HL-60 (cell line): ENCODE measurements around the gene TEX35.

ENCODE experiments used
- DNase-seq, 2 experiments: peaks; one replicate each; pipeline ENCODE4 v3.0.0-alpha.2; 2010 to 2020; ENCODE audit warnings: low read depth in 1 of 2, low spot score in 1 of 2
- H3K27ac ChIP-seq: fragments of 250-450 bp; sonication (Bioruptor Pico); replicated peaks from 2 replicates; pipeline ENCODE4 v1.5.1; 2020; ENCODE audit warnings: mild to moderate bottlenecking, moderate library complexity
- H3K27me3 ChIP-seq: fragments of 250-450 bp; sonication (Bioruptor Pico); 2 replicates; pipeline ENCODE4 v1.5.1; 2021; ENCODE audit warnings: mild to moderate bottlenecking, moderate library complexity; ENCODE audit not compliant: insufficient read depth, poor library complexity, severe bottlenecking
- H3K4me3 ChIP-seq: replicated peaks from 2 replicates; pipeline ENCODE4 v1.5.1; 2011; ENCODE audit warnings: mild to moderate bottlenecking, control low read depth, low read length; ENCODE audit not compliant: insufficient read depth
- CTCF ChIP-seq: IDR thresholded peaks from one replicate; pipeline ENCODE4 v1.5.1; 2011; ENCODE audit warnings: low read length, control low read depth, inconsistent platforms; ENCODE audit not compliant: insufficient read depth
- GABPA ChIP-seq: IDR thresholded peaks from 2 replicates; pipeline ENCODE4 v1.6.1; 2012; ENCODE audit warnings: low read depth
- POLR2AphosphoS5 ChIP-seq: IDR thresholded peaks from 2 replicates; pipeline ENCODE4 v1.6.1; 2012; ENCODE audit warnings: low read depth
- REST ChIP-seq: IDR thresholded peaks from 2 replicates; pipeline ENCODE4 v1.6.1; 2012; ENCODE audit warnings: low read depth; ENCODE audit not compliant: insufficient replicate concordance
- SPI1 ChIP-seq: IDR thresholded peaks from 2 replicates; pipeline ENCODE4 v1.6.1; 2012; ENCODE audit warnings: low read depth, mild to moderate bottlenecking, borderline replicate concordance

Gene TEX35

GRCh38 chr1:178564783-178565180 lies 51.9 kb downstream of the TEX35 start:
- no peak overlapping the region for H3K27ac ChIP-seq
- TF ChIP-seq SPI1 = no peak
- TF ChIP-seq REST = no peak
- no peak for TF ChIP-seq CTCF
- no peak for TF ChIP-seq GABPA
- TF ChIP-seq POLR2AphosphoS5 = no peak
- H3K27me3 ChIP-seq = no peaks in the 10 kb centered on the region
- H3K4me3 ChIP-seq = no peak overlapping the region
- no peak for DNase-seq

GRCh38 chr1:178565586-178565985 lies 52.7 kb downstream of the TEX35 start:
- Histone ChIP-seq H3K27me3 (no peaks in the 10 kb centered on the region), H3K4me3 (no peak overlapping the region), H3K27ac (no peak overlapping the region)
- TF ChIP-seq GABPA (no peak), CTCF (no peak), SPI1 (no peak), POLR2AphosphoS5 (no peak), REST (no peak)
- no peak for DNase-seq

- H3K4me3 ChIP-seq = no peak overlapping the region
- TF ChIP-seq REST (no peak), SPI1 (no peak), CTCF (no peak), POLR2AphosphoS5 (no peak), GABPA (no peak)
- H3K27me3 ChIP-seq = no peaks in the 10 kb centered on the region
- H3K27ac ChIP-seq = no peak overlapping the region
- DNase-seq = no peak
Measured at GRCh38 chr1:178566187-178566586, 53.3 kb downstream of the TEX35 start.
